Measurements from ENCODE around the gene RBFOX2.
"Not testable (repeated sequence)": the region's sequence is repeated elsewhere in the genome, so short reads cannot be mapped to it uniquely, and the experiment has no call there.

Gene RBFOX2

DNA sequence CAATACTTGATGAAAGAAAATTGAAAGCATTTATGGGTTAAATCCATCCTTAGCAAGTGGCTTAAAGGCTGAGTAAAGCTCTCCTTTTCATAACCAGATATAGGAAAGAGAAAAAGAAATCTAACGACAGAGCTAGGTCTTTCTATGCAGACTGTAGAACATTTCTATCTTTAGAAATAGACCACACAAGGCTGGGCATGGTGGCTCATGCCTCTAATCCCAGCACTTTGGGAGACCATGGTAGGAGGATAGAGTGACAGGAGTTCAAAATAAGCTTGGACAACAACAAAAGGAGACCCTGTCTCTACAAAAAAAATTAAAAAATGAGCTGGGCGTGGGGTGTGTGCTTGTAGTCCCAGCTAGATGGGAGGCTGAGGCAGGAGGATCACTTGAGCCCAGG is 220.2 kb downstream of the RBFOX2 start:
- no peak overlapping the region for H3K27ac ChIP-seq (ENCODE audit: low read depth, low read length)
- H3K27me3 ChIP-seq (ENCODE audit: control insufficient read depth in 1 of 2, insufficient read depth in 2 of 2, low read length in 2 of 2) = no peaks in the 10 kb centered on the region
- H3K9me3 ChIP-seq (ENCODE audit: control insufficient read depth in 1 of 2, low read length in 2 of 2) = no peaks in the 10 kb centered on the region
- H3K4me3 ChIP-seq (ENCODE audit: low read depth in 1 of 2, low read length in 2 of 2) = no peak overlapping the region
- H3K36me3 ChIP-seq (ENCODE audit: control insufficient read depth in 1 of 2, insufficient read depth in 2 of 2, low read length in 2 of 2) = peaks cover 3 to 23% of the 10 kb centered on the region in 2 donors
- no peak overlapping the region for H3K9ac ChIP-seq (ENCODE audit: low read depth in 1 of 2, low read length in 2 of 2)
- no peaks in the 10 kb centered on the region for H3K4me1 ChIP-seq (ENCODE audit: control insufficient read depth in 1 of 2, insufficient read depth in 2 of 2, low read length in 2 of 2)

- not testable (repeated sequence) for H3K27ac ChIP-seq (ENCODE audit: low read depth, low read length); H3K9me3 ChIP-seq (ENCODE audit: control insufficient read depth in 1 of 2, low read length in 2 of 2); H3K4me3 ChIP-seq (ENCODE audit: low read depth in 1 of 2, low read length in 2 of 2); H3K27me3 ChIP-seq (ENCODE audit: control insufficient read depth in 1 of 2, insufficient read depth in 2 of 2, low read length in 2 of 2); H3K4me1 ChIP-seq (ENCODE audit: control insufficient read depth in 1 of 2, insufficient read depth in 2 of 2, low read length in 2 of 2); H3K9ac ChIP-seq (ENCODE audit: low read depth in 1 of 2, low read length in 2 of 2)
- peaks cover 3 to 23% of the 10 kb centered on the region in 2 donors for H3K36me3 ChIP-seq (ENCODE audit: control insufficient read depth in 1 of 2, insufficient read depth in 2 of 2, low read length in 2 of 2)
These were observed 222.0 kb downstream of the RBFOX2 start for GRCh38 chr22:35806668-35807067.

DNA sequence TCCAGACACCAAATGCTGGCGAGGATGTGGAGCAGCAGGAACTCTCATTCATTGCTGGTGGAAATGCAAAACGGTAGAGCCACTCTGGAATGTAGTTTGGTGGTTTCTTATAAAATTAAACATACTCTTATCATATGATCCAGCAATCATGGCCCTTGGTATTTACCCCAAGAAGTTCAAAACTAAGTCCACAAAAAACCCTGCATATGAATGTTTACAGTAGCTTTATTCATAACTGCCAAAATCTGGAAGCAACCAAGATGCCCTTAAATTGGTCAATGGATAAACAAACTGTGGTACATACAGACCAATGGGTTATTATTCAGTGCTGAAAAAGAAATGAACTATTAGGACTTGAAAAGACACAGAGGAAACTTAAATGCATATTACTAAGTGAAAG is 223.2 kb downstream of the RBFOX2 start:
- Histone ChIP-seq H3K4me3 (ENCODE audit: low read depth in 1 of 2, low read length in 2 of 2) (no peak overlapping the region), H3K27me3 (ENCODE audit: control insufficient read depth in 1 of 2, insufficient read depth in 2 of 2, low read length in 2 of 2) (no peaks in the 10 kb centered on the region), H3K9me3 (ENCODE audit: control insufficient read depth in 1 of 2, low read length in 2 of 2) (no peaks in the 10 kb centered on the region), H3K9ac (ENCODE audit: low read depth in 1 of 2, low read length in 2 of 2) (no peak overlapping the region), H3K4me1 (ENCODE audit: control insufficient read depth in 1 of 2, insufficient read depth in 2 of 2, low read length in 2 of 2) (no peaks in the 10 kb centered on the region), H3K36me3 (ENCODE audit: control insufficient read depth in 1 of 2, insufficient read depth in 2 of 2, low read length in 2 of 2) (peaks cover 3 to 23% of the 10 kb centered on the region in 2 donors), H3K27ac (ENCODE audit: low read depth, low read length) (no peak overlapping the region)

DNA sequence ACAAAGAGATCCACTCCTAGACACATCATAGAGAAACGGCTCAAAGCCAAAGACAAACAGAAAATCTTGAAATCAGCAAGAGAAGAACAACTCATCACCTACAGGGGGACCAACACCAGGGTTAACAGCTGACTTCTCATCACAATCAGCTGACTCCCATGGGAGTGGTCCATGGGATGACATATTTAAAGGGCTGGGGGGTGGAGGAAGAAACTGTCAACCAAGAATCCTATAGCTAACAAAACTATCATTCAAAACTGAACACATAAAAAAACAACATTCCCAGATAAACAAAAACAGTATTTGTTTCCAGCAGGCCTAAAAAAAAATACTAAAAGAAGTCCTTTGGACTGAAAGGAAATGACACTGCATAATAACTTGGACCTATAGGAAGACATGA is 224.2 kb downstream of the RBFOX2 start:
- H3K27ac ChIP-seq (ENCODE audit: low read depth, low read length) = no peak overlapping the region

GRCh38 chr22:35802885-35803284 is 225.7 kb downstream of the RBFOX2 start:
- H3K27ac ChIP-seq (ENCODE audit: low read depth, low read length) = no peak overlapping the region
- H3K4me1 ChIP-seq (ENCODE audit: control insufficient read depth in 1 of 2, insufficient read depth in 2 of 2, low read length in 2 of 2) = no peaks in the 10 kb centered on the region
- H3K36me3 ChIP-seq (ENCODE audit: control insufficient read depth in 1 of 2, insufficient read depth in 2 of 2, low read length in 2 of 2) = peaks cover 0 to 4% of the 10 kb centered on the region in 2 donors
- H3K4me3 ChIP-seq (ENCODE audit: low read depth in 1 of 2, low read length in 2 of 2) = no peak overlapping the region
- H3K9ac ChIP-seq (ENCODE audit: low read depth in 1 of 2, low read length in 2 of 2) = no peak overlapping the region
- H3K27me3 ChIP-seq (ENCODE audit: control insufficient read depth in 1 of 2, insufficient read depth in 2 of 2, low read length in 2 of 2) = no peaks in the 10 kb centered on the region
- H3K9me3 ChIP-seq (ENCODE audit: control insufficient read depth in 1 of 2, low read length in 2 of 2) = no peaks in the 10 kb centered on the region

More for the DNA sequence above, 224.2 kb downstream of the RBFOX2 start:
- Histone ChIP-seq H3K4me3 (ENCODE audit: low read depth in 1 of 2, low read length in 2 of 2) (no peak overlapping the region), H3K9me3 (ENCODE audit: control insufficient read depth in 1 of 2, low read length in 2 of 2) (no peaks in the 10 kb centered on the region), H3K36me3 (ENCODE audit: control insufficient read depth in 1 of 2, insufficient read depth in 2 of 2, low read length in 2 of 2) (peaks cover under 1 to 18% of the 10 kb centered on the region in 2 donors), H3K27me3 (ENCODE audit: control insufficient read depth in 1 of 2, insufficient read depth in 2 of 2, low read length in 2 of 2) (no peaks in the 10 kb centered on the region), H3K9ac (ENCODE audit: low read depth in 1 of 2, low read length in 2 of 2) (no peak overlapping the region), H3K4me1 (ENCODE audit: control insufficient read depth in 1 of 2, insufficient read depth in 2 of 2, low read length in 2 of 2) (no peaks in the 10 kb centered on the region)

- H3K4me1 ChIP-seq (ENCODE audit: control insufficient read depth in 1 of 2, insufficient read depth in 2 of 2, low read length in 2 of 2); H3K27me3 ChIP-seq (ENCODE audit: control insufficient read depth in 1 of 2, insufficient read depth in 2 of 2, low read length in 2 of 2); H3K27ac ChIP-seq (ENCODE audit: low read depth, low read length); H3K9me3 ChIP-seq (ENCODE audit: control insufficient read depth in 1 of 2, low read length in 2 of 2); H3K36me3 ChIP-seq (ENCODE audit: control insufficient read depth in 1 of 2, insufficient read depth in 2 of 2, low read length in 2 of 2); H3K4me3 ChIP-seq (ENCODE audit: low read depth in 1 of 2, low read length in 2 of 2); H3K9ac ChIP-seq (ENCODE audit: low read depth in 1 of 2, low read length in 2 of 2): not testable (repeated sequence)
These were observed 227.3 kb downstream of the RBFOX2 start for GRCh38 chr22:35801301-35801700.

DNA sequence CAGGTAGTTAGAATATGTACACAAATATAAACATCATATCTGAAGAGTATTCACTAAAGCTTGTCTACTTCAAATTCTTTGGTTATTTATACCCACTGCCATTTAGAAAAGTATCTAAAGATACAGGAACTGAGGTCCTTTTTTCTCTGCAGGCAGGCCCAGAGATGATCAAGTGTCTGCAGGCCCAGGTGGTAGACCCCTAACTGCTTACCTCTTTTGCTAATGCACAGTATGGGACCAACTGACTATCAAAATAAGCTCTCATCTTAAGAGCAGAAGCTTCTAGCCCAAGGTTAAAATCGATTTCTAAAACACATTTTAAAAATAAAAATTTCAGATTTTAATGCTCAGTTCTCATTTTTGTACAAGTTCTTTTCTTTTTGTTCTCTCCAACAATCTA is 229.5 kb downstream of the RBFOX2 start:
- Histone ChIP-seq H3K36me3 (ENCODE audit: control insufficient read depth in 1 of 2, insufficient read depth in 2 of 2, low read length in 2 of 2) (no peaks in the 10 kb centered on the region), H3K27me3 (ENCODE audit: control insufficient read depth in 1 of 2, insufficient read depth in 2 of 2, low read length in 2 of 2) (no peaks in the 10 kb centered on the region), H3K4me3 (ENCODE audit: low read depth in 1 of 2, low read length in 2 of 2) (no peak overlapping the region), H3K9me3 (ENCODE audit: control insufficient read depth in 1 of 2, low read length in 2 of 2) (no peaks in the 10 kb centered on the region), H3K27ac (ENCODE audit: low read depth, low read length) (no peak overlapping the region), H3K9ac (ENCODE audit: low read depth in 1 of 2, low read length in 2 of 2) (no peak overlapping the region), H3K4me1 (ENCODE audit: control insufficient read depth in 1 of 2, insufficient read depth in 2 of 2, low read length in 2 of 2) (no peaks in the 10 kb centered on the region)

- H3K4me3 ChIP-seq (ENCODE audit: low read depth in 1 of 2, low read length in 2 of 2) = no peak overlapping the region
- no peaks in the 10 kb centered on the region for H3K36me3 ChIP-seq (ENCODE audit: control insufficient read depth in 1 of 2, insufficient read depth in 2 of 2, low read length in 2 of 2)
- H3K9me3 ChIP-seq (ENCODE audit: control insufficient read depth in 1 of 2, low read length in 2 of 2) = no peaks in the 10 kb centered on the region
- no peak overlapping the region for H3K27ac ChIP-seq (ENCODE audit: low read depth, low read length)
- H3K9ac ChIP-seq (ENCODE audit: low read depth in 1 of 2, low read length in 2 of 2) = no peak overlapping the region
- H3K4me1 ChIP-seq (ENCODE audit: control insufficient read depth in 1 of 2, insufficient read depth in 2 of 2, low read length in 2 of 2) = no peaks in the 10 kb centered on the region
- H3K27me3 ChIP-seq (ENCODE audit: control insufficient read depth in 1 of 2, insufficient read depth in 2 of 2, low read length in 2 of 2) = no peaks in the 10 kb centered on the region
These were observed 231.2 kb downstream of the RBFOX2 start for GRCh38 chr22:35797411-35797810.

DNA sequence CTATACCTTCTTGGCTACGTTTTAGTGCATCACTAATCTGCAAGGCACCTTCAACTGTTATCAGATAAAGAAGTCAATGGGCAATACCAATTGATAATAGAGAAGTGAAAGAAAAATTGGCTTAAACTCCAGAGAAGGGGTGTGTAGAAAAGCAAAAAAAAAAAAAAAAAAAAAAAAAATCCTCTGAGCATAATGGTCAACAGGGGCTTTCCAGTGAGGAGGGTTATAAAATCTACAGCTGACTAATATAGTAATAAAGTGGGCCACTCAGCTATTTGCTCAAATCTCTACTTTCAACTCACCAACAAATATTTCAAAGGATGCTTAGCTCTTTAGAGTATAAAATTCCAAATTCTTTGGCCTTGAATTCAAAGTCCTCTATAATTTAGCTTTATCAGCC is 233.1 kb downstream of the RBFOX2 start:
- Histone ChIP-seq H3K9me3 (ENCODE audit: control insufficient read depth in 1 of 2, low read length in 2 of 2) (no peaks in the 10 kb centered on the region), H3K9ac (ENCODE audit: low read depth in 1 of 2, low read length in 2 of 2) (no peak overlapping the region), H3K4me3 (ENCODE audit: low read depth in 1 of 2, low read length in 2 of 2) (no peak overlapping the region), H3K4me1 (ENCODE audit: control insufficient read depth in 1 of 2, insufficient read depth in 2 of 2, low read length in 2 of 2) (no peaks in the 10 kb centered on the region), H3K27me3 (ENCODE audit: control insufficient read depth in 1 of 2, insufficient read depth in 2 of 2, low read length in 2 of 2) (no peaks in the 10 kb centered on the region), H3K27ac (ENCODE audit: low read depth, low read length) (no peak overlapping the region), H3K36me3 (ENCODE audit: control insufficient read depth in 1 of 2, insufficient read depth in 2 of 2, low read length in 2 of 2) (no peaks in the 10 kb centered on the region)

DNA sequence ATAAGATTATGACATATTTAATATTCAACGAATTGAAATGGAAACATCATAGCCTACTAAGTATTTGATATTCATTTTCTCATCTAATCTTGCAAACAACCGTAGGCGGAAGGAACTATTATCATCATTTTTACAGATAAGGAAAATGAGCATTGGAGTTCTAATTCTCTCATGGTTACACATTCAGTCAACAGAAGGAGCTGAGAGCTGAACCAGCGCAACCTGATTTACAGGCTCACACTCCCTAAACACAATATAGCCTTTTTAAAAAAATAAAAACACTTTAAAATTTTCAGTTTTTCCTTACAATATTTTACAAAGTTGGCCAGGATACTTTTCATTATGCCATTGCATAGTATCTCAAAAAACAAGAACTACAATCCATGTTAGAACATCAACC is 236.1 kb downstream of the RBFOX2 start:
- Histone ChIP-seq H3K4me1 (ENCODE audit: control insufficient read depth in 1 of 2, insufficient read depth in 2 of 2, low read length in 2 of 2) (no peaks in the 10 kb centered on the region), H3K27ac (ENCODE audit: low read depth, low read length) (no peak overlapping the region), H3K4me3 (ENCODE audit: low read depth in 1 of 2, low read length in 2 of 2) (no peak overlapping the region), H3K9ac (ENCODE audit: low read depth in 1 of 2, low read length in 2 of 2) (no peak overlapping the region), H3K9me3 (ENCODE audit: control insufficient read depth in 1 of 2, low read length in 2 of 2) (no peaks in the 10 kb centered on the region), H3K27me3 (ENCODE audit: control insufficient read depth in 1 of 2, insufficient read depth in 2 of 2, low read length in 2 of 2) (no peaks in the 10 kb centered on the region), H3K36me3 (ENCODE audit: control insufficient read depth in 1 of 2, insufficient read depth in 2 of 2, low read length in 2 of 2) (peaks cover 0 to 6% of the 10 kb centered on the region in 2 donors)

- not testable (repeated sequence) for H3K27me3 ChIP-seq (ENCODE audit: control insufficient read depth in 1 of 2, insufficient read depth in 2 of 2, low read length in 2 of 2); H3K9ac ChIP-seq (ENCODE audit: low read depth in 1 of 2, low read length in 2 of 2); H3K9me3 ChIP-seq (ENCODE audit: control insufficient read depth in 1 of 2, low read length in 2 of 2); H3K27ac ChIP-seq (ENCODE audit: low read depth, low read length); H3K36me3 ChIP-seq (ENCODE audit: control insufficient read depth in 1 of 2, insufficient read depth in 2 of 2, low read length in 2 of 2); H3K4me3 ChIP-seq (ENCODE audit: low read depth in 1 of 2, low read length in 2 of 2); H3K4me1 ChIP-seq (ENCODE audit: control insufficient read depth in 1 of 2, insufficient read depth in 2 of 2, low read length in 2 of 2)
These were observed 236.8 kb downstream of the RBFOX2 start for GRCh38 chr22:35791788-35792187.

Data from duodenal mucosa (tissue), 2 donors.